Measurements from ENCODE around the gene TXN. TPM values are rescaled to one million over a fixed set of nuclear protein-coding genes. Genes with fewer than 3 reads are reported as not detected.

TXN gene
- total and polyA plus RNA-seq, 2 of the 8 experiments (the other 6 are each of a cell fraction or from before 2014, with no cell fraction given) = 297 to 419 TPM

GRCh38 chr9:110254500-110254899 lies 1.8 kb downstream of the TXN start (continued):
- TF ChIP-seq E2F6 (IDR thresholded peaks at IDR 0.05) = no peak
- TF ChIP-seq TCF12 (IDR thresholded peaks at IDR 0.05; ENCODE audit: low read depth, low read length) = no peak
- TF ChIP-seq FOSL1 (IDR thresholded peaks at IDR 0.05; ENCODE audit: insufficient read depth, low read depth, low read length) = no peak
- TF ChIP-seq ZNF274 (IDR thresholded peaks at IDR 0.05; ENCODE audit: borderline replicate concordance, extremely low read depth, low read length) = no peak
- TF ChIP-seq BACH1 (IDR thresholded peaks at IDR 0.05; ENCODE audit: low read length) = no peak
- TF ChIP-seq HDAC2 (IDR thresholded peaks at IDR 0.05; ENCODE audit: borderline replicate concordance in 1 of 2, low read depth in 2 of 2, low read length in 2 of 2) = no peak
- TF ChIP-seq SP1 (IDR thresholded peaks at IDR 0.05; ENCODE audit: low read depth, low read length) = no peak
- no peak for TF ChIP-seq TBP (IDR thresholded peaks at IDR 0.05; ENCODE audit: low read depth, low read length)

All from H1 (cell line).